ENCODE results near the gene ATP10D. TPM values are rescaled to one million over a fixed set of nuclear protein-coding genes. Genes with fewer than 3 reads are reported as not detected.
"Not testable (repeated sequence)": the region's sequence is repeated elsewhere in the genome, so short reads cannot be mapped to it uniquely, and the experiment has no call there.

Gene ATP10D
- total RNA-seq, 1 donor from 2014 or later: 9.7 TPM

DNA sequence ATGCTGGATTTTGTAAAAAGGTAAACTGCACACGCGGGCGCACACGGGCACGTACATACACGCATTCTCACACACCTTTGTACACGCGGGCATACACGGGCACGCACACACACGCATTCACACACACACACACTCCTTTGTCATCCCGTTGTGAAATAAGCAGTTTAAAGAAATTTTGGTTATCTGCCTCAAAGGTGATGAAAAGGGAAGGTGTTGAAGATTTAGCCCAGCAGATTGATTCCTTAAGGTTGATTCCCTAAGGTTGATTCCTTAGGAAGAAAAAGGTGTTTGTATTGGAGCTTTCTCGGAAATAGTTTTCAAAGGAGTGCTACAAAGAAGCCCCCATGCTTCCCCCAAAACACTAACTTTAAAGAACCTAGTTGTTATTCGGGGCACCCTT, 693 bp downstream of the ATP10D start:
- DNase-seq (ENCODE audit: low read depth): no peak
- H3K4me3 ChIP-seq (ENCODE audit: low read depth, low read length): peak overlapping the region; percentile 58
- no peak for TF ChIP-seq CTCF (conservative IDR thresholded peaks at IDR 0.05; ENCODE audit: low read depth, low read length)

GRCh38 chr4:47486231-47486673, 1.2 kb downstream of the ATP10D start:
- H3K4me3 ChIP-seq (ENCODE audit: low read depth, low read length): peak overlapping the region; percentile 58
- TF ChIP-seq CTCF (conservative IDR thresholded peaks at IDR 0.05; ENCODE audit: low read depth, low read length): no peak
- DNase-seq (ENCODE audit: low read depth): no peak

GRCh38 chr4:47486727-47487126, 1.7 kb downstream of the ATP10D start:
- not testable (repeated sequence) for DNase-seq (ENCODE audit: low read depth)
- H3K4me3 ChIP-seq (ENCODE audit: low read depth, low read length): peak overlapping the region; percentile 58

DNA sequence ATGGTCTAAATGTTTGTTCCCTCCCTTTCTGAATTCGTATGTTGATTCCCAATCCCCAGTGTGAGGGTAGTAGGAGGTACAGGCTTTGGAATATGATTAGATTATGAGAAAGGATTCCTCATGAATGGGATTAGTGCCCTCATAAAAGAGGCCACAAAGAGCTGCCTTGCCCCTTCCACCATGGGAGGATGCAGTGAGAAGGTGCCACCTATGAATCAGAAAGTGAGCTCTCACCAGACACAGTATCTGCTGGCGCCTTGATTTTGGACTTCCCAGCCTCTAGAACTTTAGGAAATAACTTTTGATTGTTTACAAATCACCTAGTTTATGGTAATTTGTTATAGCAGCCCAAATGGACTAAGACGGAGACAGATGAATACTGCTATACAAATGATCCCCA, 3.6 kb downstream of the ATP10D start:
- TF ChIP-seq CTCF (conservative IDR thresholded peaks at IDR 0.05; ENCODE audit: low read depth, low read length): no peak
- H3K4me3 ChIP-seq (ENCODE audit: low read depth, low read length): no peak overlapping the region
- no peak for DNase-seq (ENCODE audit: low read depth)

DNA sequence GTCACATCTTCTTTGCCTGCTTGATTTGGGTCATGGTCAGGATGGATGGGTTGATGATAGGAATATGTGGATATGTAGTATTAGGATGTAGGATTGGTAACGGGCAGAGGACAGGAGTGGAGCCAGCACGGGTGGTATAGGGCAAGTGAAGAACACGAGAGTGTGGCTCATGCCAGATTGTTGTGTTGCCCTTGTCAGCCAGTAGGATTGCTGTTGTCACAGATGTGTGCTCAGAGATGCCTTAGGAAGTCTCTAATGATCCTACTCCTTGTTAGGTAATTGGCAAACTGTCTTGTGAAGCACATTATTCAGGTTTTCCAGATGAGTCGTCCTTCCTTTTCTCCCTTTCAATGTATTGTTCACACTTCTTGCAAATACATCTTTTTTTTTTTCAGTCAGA, 5.5 kb downstream of the ATP10D start:
- no peak for DNase-seq (ENCODE audit: low read depth)
- peak; percentile 60 for TF ChIP-seq CTCF (conservative IDR thresholded peaks at IDR 0.05; ENCODE audit: low read depth, low read length)
- H3K4me3 ChIP-seq (ENCODE audit: low read depth, low read length): no peak overlapping the region

GRCh38 chr4:47493238-47494123, 8.4 kb downstream of the ATP10D start:
- DNase-seq (ENCODE audit: low read depth): no peak
- H3K4me3 ChIP-seq (ENCODE audit: low read depth, low read length): no peak overlapping the region
- TF ChIP-seq CTCF (conservative IDR thresholded peaks at IDR 0.05; ENCODE audit: low read depth, low read length): no peak

DNA sequence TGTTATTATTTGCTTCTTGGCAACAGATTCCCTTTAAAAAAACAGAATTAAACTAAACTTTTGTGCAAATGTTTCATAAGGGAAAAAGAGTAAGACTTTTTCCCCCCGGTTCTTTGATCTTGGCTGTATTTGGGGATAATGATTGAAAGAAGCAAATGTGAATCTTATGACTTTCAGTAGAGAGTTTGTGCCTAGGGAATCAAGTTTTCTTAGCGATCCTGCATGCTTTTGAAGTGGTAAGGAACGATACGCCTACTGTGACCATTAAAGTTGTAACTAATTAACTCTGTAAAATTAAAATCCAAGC, 9.0 kb downstream of the ATP10D start:
- no peak overlapping the region for H3K4me3 ChIP-seq (ENCODE audit: low read depth, low read length)
- DNase-seq (ENCODE audit: low read depth): no peak
- no peak for TF ChIP-seq CTCF (conservative IDR thresholded peaks at IDR 0.05; ENCODE audit: low read depth, low read length)

All from epithelial cell of proximal tubule (primary cell).